HG02759 (cell line): Measurements from ENCODE around the gene ARL13A.
"Not testable (repeated sequence)": the region's sequence is repeated elsewhere in the genome, so short reads cannot be mapped to it uniquely, and the experiment has no call there.

Experiments
- ATAC-seq: cut with Tn5 transposase; IDR thresholded peaks from one replicate; pipeline ENCODE4 v1.9.1; 2021; ENCODE audit warnings: mild to moderate bottlenecking, moderate library complexity; ENCODE audit not compliant: unreplicated experiment

The ARL13A gene

DNA sequence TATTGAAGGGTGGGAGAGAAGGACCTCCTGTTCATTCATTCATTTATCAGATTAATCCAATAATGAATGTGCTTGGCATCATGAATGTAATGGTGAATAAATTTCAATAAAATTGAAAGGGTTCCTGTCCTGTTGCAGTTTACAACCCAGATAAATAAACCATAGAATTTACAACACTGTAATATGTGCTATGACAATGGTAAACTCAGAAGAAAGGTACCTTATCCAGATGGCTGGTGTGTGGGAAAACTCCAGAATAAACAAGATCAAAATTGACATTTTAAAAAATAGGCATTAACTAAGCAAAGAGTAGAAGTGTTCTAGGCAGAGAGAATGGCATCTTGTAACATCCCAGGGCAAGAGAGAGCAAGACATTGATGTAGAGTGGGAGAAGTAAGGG lies 15.3 kb downstream of the ARL13A start:
- ATAC-seq = no peak

DNA sequence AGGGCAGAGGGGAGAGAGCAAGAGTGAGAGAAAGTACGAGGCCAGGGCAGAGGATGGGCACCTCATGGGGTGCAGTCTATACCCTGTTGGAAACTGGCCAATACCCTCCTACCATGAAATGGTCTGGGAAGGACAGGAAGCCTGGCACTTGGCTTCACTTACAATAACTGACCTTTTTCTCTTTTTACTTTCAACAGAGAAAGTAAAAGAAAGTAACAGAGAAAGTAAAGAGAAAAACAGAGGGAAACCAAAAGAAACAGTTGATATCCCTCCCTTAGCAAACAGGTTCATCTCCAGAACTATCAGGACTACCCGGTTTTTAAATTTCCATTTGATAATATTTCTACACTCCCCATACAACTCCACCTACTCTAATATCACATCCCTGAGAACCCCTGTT lies 20.6 kb downstream of the ARL13A start:
- no peak for ATAC-seq

DNA sequence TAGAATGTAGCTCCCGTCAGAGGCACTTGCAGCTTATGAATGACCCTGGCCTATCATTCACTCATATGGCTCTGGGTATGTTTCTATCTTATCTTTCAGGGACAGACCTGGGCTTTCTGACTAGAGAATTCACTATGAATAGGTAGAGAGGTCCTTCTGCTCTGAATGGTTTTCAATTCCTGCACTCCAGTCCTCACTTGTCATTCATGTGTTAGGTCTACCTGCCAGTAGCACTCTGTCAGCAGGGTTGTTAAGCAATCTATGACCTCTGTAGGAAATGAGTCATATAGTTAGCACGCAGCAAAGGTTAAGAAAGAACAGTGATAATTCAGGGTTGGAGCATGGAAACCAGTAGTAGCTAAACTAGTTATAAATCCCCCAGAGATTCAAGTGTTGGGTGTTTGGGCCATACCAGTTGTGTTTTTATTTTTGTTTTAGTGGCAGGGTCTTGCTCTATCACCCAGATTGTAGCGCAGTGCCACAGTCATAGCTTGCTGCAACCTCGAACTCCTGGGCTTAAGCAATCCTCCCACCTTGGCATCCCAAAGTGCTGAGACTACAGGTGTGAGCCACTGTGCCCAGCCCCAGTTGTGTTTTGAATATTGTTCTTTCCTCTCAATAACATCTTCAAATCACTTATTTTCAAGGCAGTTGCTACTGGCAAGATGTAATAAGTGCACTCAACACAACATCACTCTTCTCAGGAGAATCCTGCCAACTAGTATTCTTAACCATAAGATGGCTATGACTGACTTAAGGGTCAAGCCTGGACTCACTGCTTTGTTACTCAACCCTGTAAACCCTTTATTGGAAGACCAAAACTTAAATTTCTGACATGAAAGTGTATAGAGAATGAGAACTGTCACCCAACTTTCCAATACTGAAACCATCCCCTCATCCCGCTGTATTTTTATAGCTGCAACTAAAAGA lies 25.1 kb downstream of the ARL13A start:
- ATAC-seq = peak; percentile 89

DNA sequence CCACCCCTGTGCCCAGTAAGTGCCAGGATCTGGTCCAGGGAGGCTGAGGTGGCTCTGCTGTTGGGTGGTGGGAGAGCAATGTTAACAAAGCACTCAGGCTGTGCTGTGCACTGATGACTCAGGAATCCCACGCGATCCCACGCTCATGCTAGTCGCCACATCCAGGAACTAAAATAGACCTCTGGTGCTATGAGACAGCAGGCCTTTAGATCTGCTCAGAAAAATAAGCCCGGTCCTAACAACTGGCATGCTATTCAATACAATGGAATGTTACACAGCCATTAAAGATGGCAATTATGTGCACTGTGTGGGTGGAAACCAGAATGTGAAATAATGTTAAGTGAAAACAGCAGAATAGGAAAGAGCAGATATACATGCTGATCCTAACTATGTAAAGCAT lies 26.0 kb downstream of the ARL13A start:
- ATAC-seq = no peak

DNA sequence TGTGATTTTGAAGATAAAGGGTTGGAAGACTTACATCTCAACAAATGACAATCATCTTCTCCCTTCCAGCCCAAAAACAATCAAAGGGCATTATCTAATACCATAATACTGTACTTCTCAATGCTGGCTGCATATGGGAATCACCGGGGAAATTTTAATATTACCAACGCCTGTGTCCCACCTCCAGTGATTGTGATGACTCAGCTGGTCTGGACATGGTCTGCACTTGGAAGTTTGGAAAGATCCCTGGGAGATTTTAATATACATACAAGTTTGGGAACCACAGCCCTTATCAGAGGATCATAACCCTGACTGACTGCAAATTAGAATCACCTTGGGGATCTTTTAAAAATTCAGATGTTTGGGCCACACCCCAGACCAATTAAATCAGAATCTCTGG lies 29.9 kb downstream of the ARL13A start:
- ATAC-seq = no peak

DNA sequence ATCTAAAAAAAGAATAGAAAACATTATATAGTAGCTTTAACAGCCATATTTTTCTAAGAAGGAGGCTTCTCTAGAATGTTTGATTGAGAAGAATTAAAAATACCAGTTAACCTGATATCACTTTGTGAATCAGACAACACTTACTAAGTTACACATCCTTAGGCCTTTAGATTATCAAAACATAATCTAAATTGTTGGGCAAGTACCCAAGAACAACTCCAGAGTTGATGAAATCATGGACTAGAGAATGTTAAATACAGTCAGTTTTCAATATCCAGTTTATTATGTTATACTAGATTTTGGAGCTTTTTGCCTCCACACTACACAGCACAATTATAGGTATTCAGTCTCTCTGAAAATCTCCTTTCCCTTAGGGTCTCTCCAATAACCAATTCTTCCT lies 39.6 kb downstream of the ARL13A start:
- ATAC-seq = no peak

DNA sequence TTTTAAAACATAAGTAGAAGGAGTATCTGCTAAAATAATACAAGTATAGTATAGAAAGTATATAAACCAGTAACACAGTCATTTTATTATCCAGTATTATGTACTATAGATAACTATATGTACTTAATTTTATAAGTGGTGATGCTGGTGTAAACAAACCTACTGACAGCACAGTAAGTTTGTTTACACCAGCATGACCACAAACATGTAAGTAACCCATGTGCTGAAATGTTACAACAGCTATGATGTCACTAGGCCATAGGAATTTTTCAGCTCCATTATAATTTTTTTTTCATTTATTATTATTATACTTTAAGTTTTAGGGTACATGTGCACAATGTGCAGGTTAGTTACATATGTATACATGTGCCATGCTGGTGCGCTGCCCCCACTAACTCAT lies 42.5 kb downstream of the ARL13A start:
- ATAC-seq = not testable (repeated sequence)

DNA sequence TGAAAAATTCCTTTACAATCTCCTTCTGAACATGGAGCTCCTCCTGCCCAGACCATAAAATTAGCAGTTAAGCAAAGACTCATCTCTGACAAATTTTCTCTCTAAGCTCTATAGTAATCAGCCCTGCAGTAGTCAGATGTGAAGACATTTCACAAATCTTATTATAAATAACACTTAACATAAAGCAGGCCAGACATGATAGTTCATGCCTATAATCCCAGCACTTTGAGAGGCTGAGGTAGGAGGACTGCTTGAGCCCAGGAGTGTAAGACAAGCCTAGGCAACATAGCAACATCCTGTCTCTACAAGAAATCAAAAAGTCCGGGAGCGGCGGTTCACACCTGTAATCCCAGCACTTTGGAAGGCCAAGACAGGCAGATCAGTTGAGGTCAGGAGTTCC lies 52.5 kb downstream of the ARL13A start:
- ATAC-seq = no peak

DNA sequence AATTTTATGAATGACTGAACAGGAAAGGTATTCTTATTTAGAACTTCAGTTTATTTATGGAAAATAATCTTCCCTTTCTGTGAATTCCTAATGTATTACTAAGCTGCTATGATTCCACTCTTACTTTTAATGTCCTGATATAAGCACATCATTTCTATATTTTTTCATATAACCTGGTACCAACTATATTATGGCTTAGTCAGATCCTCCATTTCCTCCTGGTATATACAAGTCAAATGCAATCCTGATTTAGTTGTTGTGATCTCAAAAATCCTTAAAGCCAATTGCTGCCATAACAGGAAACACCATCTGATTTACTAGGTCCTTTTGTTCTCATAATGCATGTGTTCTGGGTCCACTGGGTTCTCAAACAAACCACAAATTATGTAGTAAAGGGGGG lies 55.6 kb downstream of the ARL13A start:
- ATAC-seq = no peak

DNA sequence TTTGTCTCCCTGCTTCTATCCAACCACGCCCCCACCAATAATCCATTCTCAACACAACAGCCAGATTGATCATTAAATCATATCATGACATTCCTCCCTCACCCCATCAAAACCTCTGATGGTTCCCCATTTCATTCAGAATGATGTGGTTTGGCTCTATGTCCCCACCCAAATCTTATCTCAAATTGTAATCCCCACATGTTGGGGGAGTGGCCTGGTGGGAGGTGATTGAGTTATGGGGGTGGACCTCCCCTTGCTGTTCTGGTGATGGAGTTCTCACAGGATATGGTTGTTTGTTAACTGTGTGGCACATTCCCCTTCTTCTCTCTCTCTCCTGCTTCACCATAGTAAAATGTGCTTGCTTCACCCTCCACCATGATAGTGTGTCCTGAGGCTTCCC lies 59.1 kb downstream of the ARL13A start:
- no peak for ATAC-seq

DNA sequence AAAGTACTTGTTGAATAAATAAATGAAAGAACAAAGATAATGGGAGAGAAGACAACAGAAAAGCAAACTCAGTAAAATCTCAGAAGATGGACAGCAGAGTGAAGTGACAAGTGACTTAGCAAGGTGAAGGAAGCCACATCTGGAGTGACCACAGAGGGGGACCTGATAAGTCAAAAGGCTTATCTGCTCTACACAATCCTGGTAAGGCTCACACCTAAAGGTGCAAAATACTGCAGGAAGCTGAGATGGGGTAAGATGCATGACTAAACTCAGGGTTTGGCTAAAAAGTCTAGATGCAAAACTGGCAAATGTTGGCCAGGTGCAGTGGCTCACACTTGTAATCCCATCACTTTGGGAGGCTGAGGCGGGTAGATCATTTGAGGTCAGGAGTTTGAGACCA lies 60.2 kb downstream of the ARL13A start:
- ATAC-seq = no peak

DNA sequence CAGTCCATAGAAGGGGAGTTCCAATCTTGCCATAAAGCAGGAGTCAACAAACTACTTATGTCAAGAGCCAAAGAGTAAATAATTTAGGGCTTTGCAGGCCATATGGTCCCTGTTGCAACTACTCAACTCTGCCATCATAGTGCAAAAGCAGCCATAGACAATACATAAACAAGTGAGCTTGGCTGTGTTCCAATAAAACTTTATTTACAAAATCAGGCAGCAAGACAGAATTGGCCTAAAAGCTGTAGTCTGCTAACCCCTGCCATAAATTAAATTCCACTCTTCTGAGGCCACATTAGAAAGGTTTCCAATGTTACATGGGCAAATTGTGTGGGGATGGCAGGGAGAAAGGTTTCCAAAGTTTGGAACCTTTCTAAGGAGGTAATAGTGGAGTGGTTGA lies 67.7 kb downstream of the ARL13A start:
- ATAC-seq = no peak

DNA sequence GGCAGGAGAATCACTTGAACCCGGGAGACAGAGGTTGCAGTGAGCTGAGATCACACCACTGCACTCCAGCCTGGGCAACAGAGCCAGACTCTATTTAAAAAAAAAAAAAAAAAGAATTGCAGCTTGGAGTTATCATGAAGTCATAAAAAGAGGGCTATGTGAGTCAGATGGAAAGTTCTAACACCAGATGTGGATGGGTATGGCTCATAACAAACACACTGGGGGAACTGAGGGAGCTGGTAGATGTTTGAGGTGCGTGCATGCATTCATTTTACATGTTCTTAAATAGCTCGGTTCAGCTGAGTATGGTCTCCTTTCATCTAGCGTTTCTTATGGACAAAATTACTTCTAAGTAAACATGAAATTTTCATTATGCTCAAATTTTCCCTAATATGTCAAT lies 70.7 kb downstream of the ARL13A start:
- no peak for ATAC-seq
